ENCODE results near the gene CDH4.

CDH4 gene

DNA sequence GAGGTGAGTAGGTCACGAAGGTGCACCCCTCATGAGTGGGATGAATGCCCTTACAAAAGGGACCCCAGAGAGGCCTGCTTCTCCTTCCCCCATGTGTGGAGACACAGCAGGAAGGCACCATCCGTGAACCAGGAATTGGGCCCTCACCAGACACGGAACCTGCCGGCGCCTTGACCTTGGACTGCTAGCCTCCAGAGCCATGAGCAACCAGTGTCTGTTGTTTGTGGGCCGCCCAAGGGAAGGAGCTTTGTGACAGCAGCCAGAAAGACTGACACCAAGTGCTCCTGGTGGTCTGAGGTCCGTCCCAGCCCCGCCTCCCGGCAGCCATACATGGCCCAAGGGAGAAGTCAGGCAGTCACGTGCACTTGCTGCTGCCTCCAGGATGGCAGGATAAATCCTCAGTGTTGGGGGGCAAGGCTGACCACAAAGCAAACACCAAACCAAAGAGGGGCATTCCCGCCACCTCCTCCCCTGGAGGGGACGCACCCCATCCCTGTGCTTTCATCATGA, 29.3 kb downstream of the CDH4 start:
- DNase-seq (ENCODE audit: low spot score) = no peak

DNA sequence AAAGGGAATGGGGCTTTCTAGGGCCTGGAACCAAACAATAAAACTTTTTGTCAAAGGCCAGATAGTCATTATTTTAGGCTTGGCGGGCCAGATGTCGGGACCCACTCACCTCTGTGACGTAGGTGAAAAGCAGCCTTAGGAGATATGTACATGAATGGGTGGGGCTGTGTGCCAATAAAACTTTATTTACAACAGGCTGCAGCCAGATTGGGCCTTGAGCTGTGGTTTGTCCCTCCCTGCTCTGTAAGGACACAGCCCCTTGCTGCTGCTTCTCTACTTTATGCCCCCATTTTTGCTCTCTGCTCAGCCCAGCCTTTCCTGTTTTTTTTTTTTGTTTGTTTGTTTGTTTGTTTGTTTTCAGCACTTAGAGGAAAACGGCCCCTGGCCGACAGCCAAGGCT, 32.7 kb downstream of the CDH4 start:
- no peak for DNase-seq (ENCODE audit: low spot score)

DNA sequence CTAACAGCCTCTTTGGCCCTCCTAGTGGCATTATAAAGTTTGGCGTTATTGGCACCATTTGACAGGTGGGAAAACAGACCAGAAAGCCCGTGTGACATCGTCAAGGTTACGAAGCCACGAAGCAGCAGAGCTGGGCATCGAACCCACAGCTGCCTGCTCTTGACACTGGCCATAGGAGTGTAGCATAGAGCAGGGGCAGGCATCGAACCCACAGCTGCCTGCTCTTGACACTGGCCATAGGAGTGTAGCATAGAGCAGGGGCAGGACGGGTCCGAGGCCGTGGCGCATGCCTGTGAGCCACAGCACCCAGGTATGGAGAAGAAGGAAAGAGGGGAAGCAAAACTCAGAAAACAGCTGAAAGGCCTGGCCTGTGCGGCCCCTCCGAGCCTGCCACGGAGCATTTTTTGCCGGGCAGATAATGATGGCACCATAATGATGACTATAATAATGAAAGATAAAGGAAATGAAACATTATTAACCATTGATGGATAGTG, 33.1 kb downstream of the CDH4 start:
- no peak for DNase-seq (ENCODE audit: low spot score)

DNA sequence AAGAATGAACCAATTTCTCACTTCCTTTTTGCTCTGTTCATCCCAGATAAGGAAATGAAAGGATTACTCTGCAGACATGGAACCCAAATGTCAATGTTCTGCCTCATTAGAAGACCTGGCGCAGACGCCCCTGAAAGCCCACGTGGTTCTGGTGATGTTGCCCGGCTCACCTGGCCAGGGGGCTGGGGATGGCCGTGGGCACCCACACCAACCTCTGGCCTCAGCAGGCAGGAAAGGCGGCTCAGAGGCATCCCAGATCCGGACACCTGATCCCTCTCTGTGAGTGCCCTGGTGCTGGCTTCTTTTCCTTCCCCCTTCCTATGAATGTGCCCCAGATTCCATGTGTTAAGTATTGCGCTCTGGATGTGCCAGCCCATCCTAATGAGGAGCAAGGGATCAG, 33.6 kb downstream of the CDH4 start:
- no peak for DNase-seq (ENCODE audit: low spot score)

DNA sequence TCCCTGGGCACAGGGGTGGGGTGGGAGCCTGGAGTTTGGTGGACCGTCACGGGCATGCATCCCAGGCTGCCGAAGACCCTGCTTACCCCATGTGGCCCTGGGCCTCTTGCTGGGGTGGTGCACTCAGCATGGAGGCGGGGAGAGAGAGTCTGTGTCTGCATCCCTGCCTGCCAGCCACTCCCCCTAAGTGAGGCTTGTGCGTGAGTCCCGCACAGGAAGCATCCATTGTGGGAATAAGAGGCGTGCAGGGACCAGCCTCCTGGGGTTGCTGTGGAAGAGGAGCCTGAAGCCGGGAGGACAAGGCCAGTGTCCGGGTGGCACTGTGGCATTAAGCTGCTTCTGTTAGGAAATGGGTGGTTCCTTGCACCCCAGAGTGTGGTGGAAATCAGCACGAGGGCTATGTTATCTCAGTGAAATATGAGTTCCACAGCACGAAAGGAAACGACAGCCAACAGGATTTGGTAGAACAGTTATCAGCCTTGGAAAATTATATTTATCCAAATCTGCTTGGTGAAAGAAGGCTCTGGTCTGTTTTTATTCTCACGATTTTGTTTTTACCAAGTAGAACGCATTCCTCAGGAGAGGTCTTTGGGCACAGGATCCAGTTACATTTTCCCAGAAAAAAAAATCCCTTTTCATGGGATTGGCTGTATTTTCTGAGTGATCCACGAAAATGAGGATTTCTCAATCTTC, 35.7 kb downstream of the CDH4 start:
- DNase-seq (ENCODE audit: low spot score) = no peak

DNA sequence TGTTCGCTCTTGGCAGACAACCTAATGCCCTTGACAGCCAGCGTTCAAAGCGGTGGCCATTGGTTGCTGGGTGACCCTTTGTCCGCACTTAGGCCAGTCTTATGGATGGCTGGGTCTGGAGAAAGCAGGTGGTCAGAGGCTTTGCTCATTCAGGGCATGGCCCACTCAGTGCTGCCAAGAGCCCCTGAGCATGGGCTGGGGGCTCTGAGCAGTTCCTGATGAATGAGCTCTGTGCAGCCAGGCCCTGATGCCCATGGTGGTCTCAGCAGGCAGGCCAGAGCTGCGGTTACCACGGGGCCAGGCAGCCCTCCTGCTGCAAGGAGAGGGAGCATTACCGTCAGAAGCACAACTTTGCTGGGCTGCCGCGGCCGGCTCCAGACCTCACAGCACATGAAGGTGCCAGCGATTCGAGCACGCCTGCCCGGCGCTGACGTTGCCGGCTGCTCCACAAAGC, 36.3 kb downstream of the CDH4 start:
- DNase-seq (ENCODE audit: low spot score) = no peak

DNA sequence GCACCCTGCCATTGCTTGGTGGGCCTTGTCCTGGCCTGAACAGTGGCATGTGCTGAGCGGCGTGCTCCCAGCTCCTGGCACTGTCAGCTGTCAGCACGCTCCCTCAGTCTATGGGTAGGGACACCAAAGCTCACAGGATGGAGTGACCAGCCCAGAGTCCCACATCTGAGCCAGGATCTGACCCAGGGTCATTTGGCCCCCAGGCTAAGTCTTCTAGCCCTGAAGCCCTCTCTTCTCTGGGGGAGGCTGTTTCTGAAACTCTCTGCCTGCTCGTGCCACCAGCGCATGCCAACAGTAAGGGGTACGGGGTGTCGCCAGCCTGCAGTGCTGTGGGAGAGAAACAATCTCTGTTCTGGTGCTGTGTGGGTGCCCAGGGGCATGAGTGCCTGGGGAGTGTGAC, 37.1 kb downstream of the CDH4 start:
- no peak for DNase-seq (ENCODE audit: low spot score)

DNA sequence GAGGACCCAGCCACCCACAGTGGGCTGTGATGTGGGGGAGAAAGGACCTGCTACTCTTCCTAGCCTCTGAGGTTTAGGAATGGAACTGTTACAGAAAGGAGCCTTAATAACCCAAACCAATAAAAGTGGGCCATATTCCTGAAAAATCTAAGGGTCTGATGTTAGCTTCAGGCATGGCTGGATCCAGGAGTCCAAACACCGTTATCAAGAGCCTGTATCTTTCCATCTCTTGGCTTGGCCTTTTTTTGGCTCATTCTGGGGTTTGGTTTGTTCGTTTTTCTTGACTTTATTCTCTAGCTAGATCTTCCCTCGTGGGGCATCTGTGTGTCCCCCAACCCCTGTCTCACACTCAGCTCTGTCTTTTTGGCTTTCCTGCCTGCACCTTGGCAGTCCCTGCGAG, 38.7 kb downstream of the CDH4 start:
- DNase-seq (ENCODE audit: low spot score) = no peak

DNA sequence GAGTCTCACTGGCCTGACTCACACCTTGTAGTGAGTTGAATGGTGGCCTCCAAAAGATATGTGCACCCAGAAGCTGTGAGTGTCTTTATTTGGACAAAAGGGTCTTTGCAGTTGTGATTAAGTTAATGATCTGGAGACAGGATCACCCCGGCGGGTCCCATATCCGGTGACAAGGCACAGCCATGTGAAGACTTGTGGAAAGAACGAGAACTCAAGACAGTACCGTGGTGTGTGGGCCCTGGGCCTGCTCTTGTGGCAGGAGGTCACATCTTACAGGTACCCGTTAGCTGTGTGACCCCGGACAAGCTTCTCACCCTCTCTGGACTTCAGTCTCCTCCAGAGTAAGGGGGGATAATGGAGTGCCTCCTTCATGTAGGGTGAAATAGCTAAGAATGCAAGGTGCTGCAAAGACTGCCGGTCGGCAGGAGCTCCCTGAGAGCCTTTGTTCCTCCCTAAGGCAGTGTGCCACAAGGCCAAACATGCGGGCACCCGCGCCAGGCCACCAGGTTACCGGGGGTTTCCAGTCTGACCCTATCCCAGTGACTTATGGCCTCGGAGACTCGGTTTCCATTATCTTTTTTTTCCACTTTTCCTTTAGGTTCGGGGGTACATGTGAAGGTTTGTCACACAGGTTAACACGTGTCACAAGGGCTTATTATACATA, 39.2 kb downstream of the CDH4 start:
- no peak for DNase-seq (ENCODE audit: low spot score)

DNA sequence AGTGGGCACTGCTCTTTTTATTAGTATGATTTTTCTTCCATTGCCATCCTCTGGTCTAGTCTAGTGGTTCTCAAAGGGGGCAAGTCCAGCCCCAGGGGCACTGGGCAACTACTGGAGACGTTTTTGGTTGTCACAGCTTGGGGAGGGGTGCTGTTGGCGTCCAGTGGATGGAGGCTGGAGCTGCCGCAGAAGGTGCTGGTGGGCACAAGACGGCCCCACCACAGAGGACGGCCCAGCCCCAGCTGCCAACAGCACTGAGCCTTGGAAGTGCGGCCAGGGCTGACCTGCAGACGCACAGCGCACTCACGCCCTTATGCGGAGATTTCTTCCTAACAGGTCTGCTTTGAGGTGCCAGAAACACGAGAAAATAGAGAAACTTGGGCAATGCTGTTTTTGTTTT, 40.3 kb downstream of the CDH4 start:
- no peak for DNase-seq (ENCODE audit: low spot score)

DNA sequence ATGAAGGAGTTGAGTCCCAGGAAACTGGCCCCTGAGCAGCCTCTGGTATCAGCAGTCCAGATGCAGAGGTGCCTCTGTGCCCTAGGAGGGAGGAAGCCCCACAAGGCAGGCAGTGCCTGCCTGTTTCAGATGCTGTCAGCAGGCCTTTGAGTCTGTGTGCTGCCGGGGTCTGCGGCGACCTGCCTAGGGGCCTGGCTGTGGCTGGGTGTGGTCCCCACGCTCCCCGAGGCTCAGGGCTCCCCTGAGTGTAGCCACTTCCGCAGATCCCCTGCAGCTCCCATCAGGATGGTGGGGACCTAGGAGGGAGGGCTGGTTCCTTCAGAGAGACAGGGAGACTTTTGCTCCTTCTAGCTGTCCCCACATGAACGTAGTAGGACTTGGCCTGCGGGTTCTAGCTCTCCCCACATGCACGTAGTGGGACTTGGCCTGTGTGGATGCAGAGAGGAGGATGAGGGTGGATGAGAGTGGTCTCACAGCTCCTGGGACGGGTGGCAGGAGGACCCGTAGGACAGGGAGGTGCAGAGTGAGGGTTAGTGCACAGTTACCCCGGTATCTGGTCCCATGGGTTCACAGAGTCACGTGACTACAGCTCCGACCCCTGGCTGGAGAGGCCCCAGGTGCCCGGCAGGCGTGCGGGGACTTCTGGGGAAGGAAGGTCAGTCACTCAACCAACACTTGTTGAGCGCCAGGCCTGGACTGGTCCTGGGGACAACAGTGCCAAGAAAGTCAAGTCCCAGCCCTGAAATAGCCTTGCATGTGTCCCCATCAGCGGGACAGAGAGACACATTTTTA, 41.0 kb downstream of the CDH4 start:
- no peak for DNase-seq (ENCODE audit: low spot score)

DNA sequence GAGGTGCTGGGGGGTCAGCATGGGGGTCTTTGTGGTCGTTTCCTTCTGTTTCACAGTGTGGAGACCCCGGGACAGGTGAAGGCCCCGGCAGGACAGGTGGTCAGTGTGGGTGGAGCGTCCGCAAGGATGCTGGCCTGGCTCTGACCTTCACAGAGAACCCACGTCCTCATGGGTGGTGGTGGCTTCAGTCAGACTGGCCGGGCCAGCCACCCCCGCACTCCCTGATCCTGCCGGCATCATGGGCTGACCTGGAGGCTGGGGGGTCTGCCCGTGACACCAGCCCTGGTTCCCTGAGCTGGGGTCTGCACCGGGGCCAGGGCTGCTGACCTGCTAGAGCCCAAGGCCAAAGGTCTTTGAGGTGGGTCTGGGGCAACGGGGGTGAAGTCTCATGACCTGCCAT, 41.9 kb downstream of the CDH4 start:
- DNase-seq (ENCODE audit: low spot score) = no peak

DNA sequence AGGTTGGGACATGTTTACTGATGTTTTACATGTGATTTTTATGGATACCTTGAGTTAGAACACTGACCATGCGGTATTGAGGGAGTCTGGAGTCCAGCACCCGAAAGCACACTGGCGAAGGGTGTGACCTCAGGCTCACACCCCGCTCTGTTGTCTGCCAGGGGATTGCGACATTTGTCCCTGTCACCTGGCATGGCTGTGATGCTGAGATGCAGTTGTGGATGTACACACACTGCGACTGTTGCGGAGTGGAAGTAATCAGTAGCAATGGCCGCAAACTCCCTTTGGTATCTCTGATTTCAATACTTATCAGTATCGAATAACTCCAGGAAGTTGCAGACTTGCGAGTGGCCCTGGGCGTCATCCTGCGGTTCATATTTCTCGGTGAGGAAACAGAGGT, 43.2 kb downstream of the CDH4 start:
- no peak for DNase-seq (ENCODE audit: low spot score)

DNA sequence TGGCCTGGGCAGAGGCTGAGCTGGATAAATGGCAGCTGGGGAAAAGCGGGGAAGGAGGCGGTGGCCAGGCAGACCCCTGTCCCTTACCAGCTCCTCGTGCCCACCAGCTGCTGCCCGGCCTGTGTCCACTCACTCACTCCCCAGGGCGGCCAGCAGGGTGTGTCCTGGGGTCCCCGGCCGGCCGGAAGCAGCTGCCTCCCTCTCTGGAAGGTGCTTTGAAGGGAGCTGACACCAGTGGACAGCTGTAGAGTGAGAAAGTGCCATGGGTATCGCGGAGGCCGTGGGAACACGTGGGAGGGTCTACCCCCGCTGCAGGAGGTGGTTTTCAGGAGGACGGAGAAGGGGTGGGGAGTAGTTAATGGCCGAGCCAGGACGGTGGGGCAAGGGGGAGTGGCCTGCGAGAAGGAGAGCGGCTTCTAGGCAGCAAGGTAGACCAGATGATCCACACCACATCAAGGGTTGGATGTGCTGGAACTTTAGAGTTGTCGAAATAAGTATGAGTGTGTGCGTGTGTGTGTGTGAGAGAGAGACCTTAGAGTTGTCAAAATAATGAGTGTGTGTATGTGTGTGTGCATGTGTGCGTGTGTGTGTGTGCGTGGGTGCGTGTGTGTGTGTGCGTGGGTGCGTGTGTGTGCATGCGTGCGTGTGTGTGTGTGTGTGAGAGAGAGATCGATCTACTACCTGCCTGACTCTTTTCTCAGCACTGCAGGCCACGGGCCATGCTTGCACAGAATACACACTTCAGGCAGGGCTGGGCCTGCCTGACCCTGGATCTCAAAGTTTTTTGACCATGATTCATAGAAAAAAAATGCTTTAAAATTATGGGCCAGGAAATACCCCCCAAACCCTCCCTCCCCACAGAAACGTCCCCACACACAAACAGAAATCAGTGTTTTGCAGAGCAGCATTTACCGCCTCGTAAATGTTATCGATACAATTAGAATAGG, 43.9 kb downstream of the CDH4 start:
- no peak for DNase-seq (ENCODE audit: low spot score)

DNA sequence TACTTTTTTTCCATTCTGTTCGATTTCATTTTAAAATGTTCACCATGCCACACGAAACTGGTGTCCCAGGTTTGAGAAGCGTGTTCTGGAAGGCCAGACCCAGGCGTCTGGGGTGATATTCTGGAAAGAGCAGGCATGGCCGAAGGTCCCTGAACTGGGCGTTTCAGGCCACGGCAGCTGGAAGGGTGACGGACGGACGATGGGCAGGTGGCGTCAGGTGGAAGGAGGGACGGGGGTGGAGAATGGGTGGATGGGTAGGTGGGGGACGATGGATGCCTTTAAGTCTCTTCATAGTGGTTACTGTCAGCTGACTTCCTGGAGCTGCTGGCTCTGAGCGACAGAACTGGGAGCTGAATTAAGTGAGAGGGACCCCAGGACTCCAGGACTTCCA, 44.6 kb downstream of the CDH4 start:
- DNase-seq (ENCODE audit: low spot score) = no peak

DNA sequence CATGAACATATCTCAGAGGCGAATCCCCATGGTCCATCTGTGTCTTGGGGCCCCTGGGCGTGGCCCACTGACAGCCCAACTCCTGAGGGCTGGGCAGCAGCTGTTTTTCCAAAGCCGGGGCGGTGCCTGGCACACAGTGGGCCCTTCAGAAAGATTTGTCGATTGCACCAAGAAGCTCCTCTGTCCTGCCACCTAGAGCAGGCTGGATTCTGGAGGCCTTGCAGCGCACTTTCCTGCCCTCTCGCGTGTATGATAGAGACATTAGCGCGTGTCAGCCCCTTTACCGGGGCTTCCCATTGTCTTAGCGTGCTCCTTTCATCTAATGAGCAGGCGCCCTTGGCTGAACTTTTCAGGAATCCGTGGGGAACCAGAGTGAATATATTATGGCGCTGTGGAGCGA, 45.4 kb downstream of the CDH4 start:
- no peak for DNase-seq (ENCODE audit: low spot score)

DNA sequence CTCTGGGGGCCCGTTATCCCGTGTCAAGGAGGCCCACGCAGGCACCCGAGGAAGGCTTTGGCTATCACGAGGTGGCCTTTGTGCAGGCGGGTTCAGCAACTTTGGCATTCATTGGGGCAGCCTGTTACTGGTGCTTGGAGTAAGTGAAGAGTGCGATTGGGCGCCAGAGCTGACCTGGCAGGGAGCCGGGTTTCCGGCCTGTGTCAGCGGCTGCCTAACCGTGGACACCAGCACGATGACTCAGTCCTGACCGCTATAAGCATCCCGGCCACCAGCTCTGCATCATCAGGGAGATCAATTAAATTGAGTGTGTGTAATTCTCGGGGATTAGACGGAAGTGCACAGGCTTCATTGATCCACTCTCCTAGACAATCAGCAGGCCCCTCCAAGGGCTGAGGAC, 45.9 kb downstream of the CDH4 start:
- no peak for DNase-seq (ENCODE audit: low spot score)

DNA sequence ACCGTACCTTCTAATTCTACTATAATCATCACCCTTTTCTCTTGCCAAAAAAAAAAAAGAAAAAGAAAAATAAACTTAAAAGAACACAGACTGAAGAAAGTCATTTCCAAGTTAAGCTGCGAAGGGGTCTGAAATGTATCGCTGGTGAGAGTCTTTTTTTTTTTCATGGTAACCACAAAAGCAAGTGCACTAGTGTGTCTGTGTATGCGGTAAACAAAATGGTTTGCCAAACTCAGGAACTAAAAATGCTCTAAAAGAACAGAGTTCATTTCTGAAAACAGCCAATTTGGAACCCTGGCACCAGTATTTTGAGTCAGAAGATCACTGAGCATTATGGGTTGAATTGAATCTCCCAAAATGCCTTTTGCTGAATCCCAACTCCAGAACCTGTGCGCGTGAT, 46.6 kb downstream of the CDH4 start:
- DNase-seq (ENCODE audit: low spot score) = no peak

DNA sequence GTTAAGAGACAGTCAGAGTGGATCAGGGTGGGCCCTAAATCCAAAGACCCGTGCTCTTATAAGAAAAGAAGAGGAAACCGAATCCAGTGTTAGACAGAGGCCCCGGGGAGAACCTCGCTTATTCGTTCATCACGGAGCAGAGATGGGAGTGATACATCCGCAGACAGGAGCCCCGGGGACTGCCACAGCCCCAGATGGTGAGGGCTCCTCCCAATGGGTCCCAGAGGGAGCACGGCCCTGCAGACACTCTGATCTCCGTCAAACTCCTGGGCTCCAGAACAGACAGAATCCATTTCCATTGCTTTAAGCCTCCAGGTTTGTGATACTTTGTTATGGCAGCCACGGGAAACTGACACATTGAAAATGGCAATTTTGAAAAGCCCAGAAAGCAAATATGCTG, 47.0 kb downstream of the CDH4 start:
- no peak for DNase-seq (ENCODE audit: low spot score)

DNA sequence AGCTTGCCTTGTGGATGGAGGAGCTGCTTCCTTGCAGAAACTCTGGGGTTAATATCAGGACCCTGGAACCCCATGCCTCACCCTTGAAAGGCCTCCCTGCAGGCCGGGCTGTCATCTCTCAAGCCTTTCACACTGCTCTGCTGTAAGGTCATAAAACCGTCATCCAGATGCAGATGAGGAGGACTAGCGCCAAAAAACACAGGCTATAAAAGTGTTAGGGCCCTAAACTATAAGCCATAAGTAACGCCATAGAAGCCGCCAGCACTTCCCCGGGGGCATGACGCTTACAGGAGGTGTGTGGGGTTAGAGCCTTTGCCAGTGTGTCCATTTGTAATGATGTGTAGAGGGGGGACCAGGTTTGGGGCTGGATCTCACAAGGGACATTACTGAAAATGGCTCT, 47.6 kb downstream of the CDH4 start:
- no peak for DNase-seq (ENCODE audit: low spot score)

DNA sequence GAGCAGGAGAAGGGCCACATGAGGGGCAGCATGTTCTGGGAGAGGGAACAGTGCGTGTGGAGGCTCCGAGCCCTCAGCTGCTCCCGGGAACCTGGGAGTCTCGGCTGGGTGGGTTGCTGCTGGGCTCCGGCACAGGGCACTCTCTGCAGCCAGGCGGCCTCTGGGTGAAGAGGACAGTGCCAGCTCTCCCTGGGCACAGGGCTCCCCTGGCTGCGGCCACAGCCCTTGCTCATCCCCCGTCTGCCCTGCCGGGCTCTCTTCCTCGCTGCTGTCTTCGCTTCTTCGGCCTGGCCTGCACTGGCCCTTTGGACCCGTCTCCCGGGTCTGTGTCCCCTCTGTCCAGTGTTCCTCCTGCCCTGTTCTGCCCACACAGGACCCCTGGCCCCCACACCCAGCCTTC, 48.2 kb downstream of the CDH4 start:
- DNase-seq (ENCODE audit: low spot score) = no peak

DNA sequence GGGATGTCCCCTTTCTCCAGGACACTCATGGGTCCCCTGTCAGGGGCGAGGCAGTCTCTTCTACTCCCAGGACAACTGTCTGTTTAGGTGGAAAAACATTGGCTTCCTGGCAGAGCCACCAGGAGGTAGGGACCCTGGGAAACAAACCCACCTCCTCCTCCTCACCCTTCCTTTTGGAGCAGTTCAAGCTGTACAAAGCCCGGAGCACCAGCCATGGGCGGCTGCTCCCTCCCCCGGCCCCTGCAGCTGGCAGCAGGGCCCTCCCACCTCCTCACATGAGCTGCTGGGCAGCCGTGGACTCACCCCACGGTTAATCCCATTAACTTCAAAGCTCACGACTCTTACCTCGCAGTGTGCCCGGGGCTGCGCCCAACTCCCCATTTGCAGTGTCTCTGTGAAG, 48.6 kb downstream of the CDH4 start:
- no peak for DNase-seq (ENCODE audit: low spot score)

Data from left forelimb (tissue), 1 donor.